Measurements from ENCODE around the gene AHCTF1. TPM values are rescaled to one million over a fixed set of nuclear protein-coding genes. Genes with fewer than 3 reads are reported as not detected.

Gene AHCTF1
- polyA plus RNA-seq, 1 experiment = 6.1 TPM

- peaks cover 2% of the 10 kb centered on the region for H3K36me3 ChIP-seq (ENCODE audit: control insufficient read depth, insufficient read depth, low read length)
- DNase-seq (ENCODE audit: low read depth) = no peak
- H3K27me3 ChIP-seq (ENCODE audit: control insufficient read depth, insufficient read depth, low read length) = no peaks in the 10 kb centered on the region
- ChIA-PET CTCF (interaction anchor here (1.0 to 2.0 kb wide), 4 partner anchors 8 to 64 kb away, joined by 3 to 8 read pairs (median 5); no protein-coding TSS in a partner anchor), POLR2A (no interaction called here)
- TF ChIP-seq, protein P1, sequence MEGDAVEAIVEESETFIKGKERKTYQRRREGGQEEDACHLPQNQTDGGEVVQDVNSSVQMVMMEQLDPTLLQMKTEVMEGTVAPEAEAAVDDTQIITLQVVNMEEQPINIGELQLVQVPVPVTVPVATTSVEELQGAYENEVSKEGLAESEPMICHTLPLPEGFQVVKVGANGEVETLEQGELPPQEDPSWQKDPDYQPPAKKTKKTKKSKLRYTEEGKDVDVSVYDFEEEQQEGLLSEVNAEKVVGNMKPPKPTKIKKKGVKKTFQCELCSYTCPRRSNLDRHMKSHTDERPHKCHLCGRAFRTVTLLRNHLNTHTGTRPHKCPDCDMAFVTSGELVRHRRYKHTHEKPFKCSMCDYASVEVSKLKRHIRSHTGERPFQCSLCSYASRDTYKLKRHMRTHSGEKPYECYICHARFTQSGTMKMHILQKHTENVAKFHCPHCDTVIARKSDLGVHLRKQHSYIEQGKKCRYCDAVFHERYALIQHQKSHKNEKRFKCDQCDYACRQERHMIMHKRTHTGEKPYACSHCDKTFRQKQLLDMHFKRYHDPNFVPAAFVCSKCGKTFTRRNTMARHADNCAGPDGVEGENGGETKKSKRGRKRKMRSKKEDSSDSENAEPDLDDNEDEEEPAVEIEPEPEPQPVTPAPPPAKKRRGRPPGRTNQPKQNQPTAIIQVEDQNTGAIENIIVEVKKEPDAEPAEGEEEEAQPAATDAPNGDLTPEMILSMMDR (IDR thresholded peaks at IDR 0.05; ENCODE audit: insufficient read depth, low read depth, low read length) = no peak
- no peak overlapping the region for H3K4me3 ChIP-seq (ENCODE audit: low read depth, low read length)
Observed at GRCh38 chr1:246906833-246907232, 24.9 kb downstream of the AHCTF1 start.

- TF ChIP-seq, protein P1 (IDR thresholded peaks at IDR 0.05; ENCODE audit: insufficient read depth, low read depth, low read length) = no peak
- no peaks in the 10 kb centered on the region for H3K27me3 ChIP-seq (ENCODE audit: control insufficient read depth, insufficient read depth, low read length)
- ChIA-PET CTCF (no interaction called here), POLR2A (no interaction called here)
- no peak overlapping the region for H3K4me3 ChIP-seq (ENCODE audit: low read depth, low read length)
- no peak for DNase-seq (ENCODE audit: low read depth)
- H3K36me3 ChIP-seq (ENCODE audit: control insufficient read depth, insufficient read depth, low read length) = peaks cover 10% of the 10 kb centered on the region
Observed at GRCh38 chr1:246901874-246902273, 29.9 kb downstream of the AHCTF1 start.

GRCh38 chr1:246897302-246897701 is 34.4 kb downstream of the AHCTF1 start:
- CTCF ChIA-PET = no interaction called here
- POLR2A ChIA-PET = interaction anchor here (0.6 kb wide), 1 partner anchor 19 kb away, joined by 17 read pairs; no protein-coding TSS in a partner anchor
- peaks cover 13% of the 10 kb centered on the region for H3K36me3 ChIP-seq (ENCODE audit: control insufficient read depth, insufficient read depth, low read length)

GRCh38 chr1:246893191-246893939 is 38.4 kb downstream of the AHCTF1 start:
- POLR2A ChIA-PET = no interaction called here
- peaks cover 10% of the 10 kb centered on the region for H3K36me3 ChIP-seq (ENCODE audit: control insufficient read depth, insufficient read depth, low read length)
- DNase-seq (ENCODE audit: low read depth) = no peak

More at GRCh38 chr1:246897302-246897701, 34.4 kb downstream of the AHCTF1 start:
- DNase-seq (ENCODE audit: low read depth) = no peak
- TF ChIP-seq, protein P1 (IDR thresholded peaks at IDR 0.05; ENCODE audit: insufficient read depth, low read depth, low read length) = no peak
- no peak overlapping the region for H3K4me3 ChIP-seq (ENCODE audit: low read depth, low read length)
- H3K27me3 ChIP-seq (ENCODE audit: control insufficient read depth, insufficient read depth, low read length) = no peaks in the 10 kb centered on the region

DNA sequence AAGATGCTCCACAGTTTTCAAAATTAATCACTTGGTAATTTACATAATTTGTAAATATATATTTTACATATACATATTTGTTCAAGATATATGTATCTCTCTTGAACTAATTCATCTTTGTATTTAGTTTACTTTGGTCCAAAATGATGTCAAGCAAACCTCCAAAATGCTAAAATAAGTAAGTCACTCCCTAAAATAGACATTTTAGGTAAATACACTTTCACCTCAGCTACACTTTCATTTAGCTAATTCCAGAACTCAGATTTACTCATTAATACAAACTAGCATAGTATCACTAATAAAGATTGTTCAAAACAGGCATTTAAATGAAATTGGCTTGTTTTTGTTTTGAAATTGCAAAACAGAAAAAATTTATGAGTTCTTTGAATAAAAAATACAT is 40.6 kb downstream of the AHCTF1 start:
- POLR2A ChIA-PET = no interaction called here
- no peak for DNase-seq (ENCODE audit: low read depth)
- Histone ChIP-seq H3K27me3 (ENCODE audit: control insufficient read depth, insufficient read depth, low read length) (no peaks in the 10 kb centered on the region), H3K4me3 (ENCODE audit: low read depth, low read length) (no peak overlapping the region), H3K36me3 (ENCODE audit: control insufficient read depth, insufficient read depth, low read length) (peaks cover 7% of the 10 kb centered on the region)
- CTCF ChIA-PET = no interaction called here
- TF ChIP-seq, protein P1 (IDR thresholded peaks at IDR 0.05; ENCODE audit: insufficient read depth, low read depth, low read length) = no peak

More at GRCh38 chr1:246893191-246893939, 38.4 kb downstream of the AHCTF1 start:
- TF ChIP-seq, protein P1 (IDR thresholded peaks at IDR 0.05; ENCODE audit: insufficient read depth, low read depth, low read length) = no peak
- CTCF ChIA-PET = no interaction called here
- H3K27me3 ChIP-seq (ENCODE audit: control insufficient read depth, insufficient read depth, low read length) = no peaks in the 10 kb centered on the region
- no peak overlapping the region for H3K4me3 ChIP-seq (ENCODE audit: low read depth, low read length)

Measured in BJ (cell line).